Ovary (tissue), 9 donors: ENCODE measurements around the gene CRYL1. TPM values are rescaled to one million over a fixed set of nuclear protein-coding genes. Genes with fewer than 3 reads are reported as not detected.

Source experiments
- DNase-seq, 5 donors: peaks; one replicate each; pipeline ENCODE4 v3.0.0-alpha.2; 2019 to 2020
- H3K27ac ChIP-seq, 2 donors: fragments of 200-600 bp; one replicate each; pipeline versions ENCODE4 v1.5.1 to v1.8.0; 2019 to 2022
- H3K27me3 ChIP-seq: fragments of 200-600 bp; one replicate; pipeline ENCODE4 v1.8.0; 2022
- H3K36me3 ChIP-seq: fragments of 200-600 bp; sonication (generic); one replicate; pipeline ENCODE4 v1.5.1; 2019
- H3K4me1 ChIP-seq: one replicate; pipeline ENCODE4 v1.8.1; 2013; ENCODE audit warnings: mild to moderate bottlenecking, moderate library complexity; ENCODE audit not compliant: insufficient read depth
- H3K4me3 ChIP-seq: fragments of 200-600 bp; sonication (generic); one replicate; pipeline ENCODE4 v1.5.1; 2017
- H3K9me3 ChIP-seq, 2 donors: fragments of 200-600 bp in 1 of 2; sonication (generic) in 1 of 2; one replicate each; pipeline versions ENCODE4 v1.5.1 to v1.8.1; 2013 to 2019; ENCODE audit warnings: mild to moderate bottlenecking in 1 of 2, moderate library complexity in 1 of 2
- EP300 ChIP-seq: sonication (generic); formaldehyde crosslinking; IDR thresholded peaks from one replicate; pipeline ENCODE4 v1.6.1; 2017; ENCODE audit warnings: antibody characterized with exemption
- POLR2A ChIP-seq: fragments of 450-650 bp; IDR thresholded peaks from one replicate; pipeline ENCODE4 v1.6.1; 2017; ENCODE audit warnings: antibody characterized with exemption, mild to moderate bottlenecking, moderate library complexity
- WGBS, 3 donors: extraction: QIAGEN DNeasy Blood & Tissue Kit in 1 of 3; methylation state at CpG; one replicate each; pipeline versions ENCODE4 v1.1.5 to v1.1.7; 2013 to 2017; 5-methylcytosine and 5-hydroxymethylcytosine counted together
- intact Hi-C, 4 donors: fragments of 100-400 bp; cut with DNase I; formaldehyde crosslinking; loops; one replicate each; pipeline versions ENCODE4 v1.11.0 to v1.15.1; 2022 to 2023
- polyA plus RNA-seq, 2 donors: library from polyadenylated mRNA; stranded (reverse); fragments of 200-250 nt in 1 of 2; fragments of 350-450 nt in 1 of 2; fragmentation: Illumina TruSeq in 1 of 2; extraction: RNeasy Lipid Tissue Mini Kit (QIAGEN cat#74804) in 1 of 2; gene quantifications; one replicate each; pipeline ENCODE4 v1.2.3, GENCODE V29; 2013 to 2014
- total RNA-seq, 7 donors: library from RNA; depleted of rRNA in 2 of 7; stranded (reverse); fragments of >200 nt in 2 of 7; fragmentation: NEBNext Ultra II Directional in 3 of 7; extraction: Animal tissue kit (Norgen Biotek cat#: 25700) in 3 of 7; gene quantifications; one replicate each; pipeline versions ENCODE4 v1.1.0 to v1.2.4, GENCODE V29; 2016 to 2023
- TF ChIP-seq, protein P1 (sequence below), 3 donors: fragments of 450-650 bp in 2 of 3; fragments of 200-600 bp in 1 of 3; IDR thresholded peaks; one replicate each; pipeline versions ENCODE4 v1.5.1 to v1.8.0; 2016 to 2022; ENCODE audit warnings: antibody characterized with exemption in 3 of 3, mild to moderate bottlenecking in 1 of 3
- donor health status: DM: no; HTN: no; CAD: no; lungs with moderate emphysema.
- donor health status: DM: no; HTN: no; CAD: no.
- donor health status: Bipolar disorder and iron deficiency.
- donor health status: DM: yes; HTN: yes; CAD: no.
- donor health status: DM: no; HTN: no; CAD: no.
- donor health status: DM: yes; HTN: yes; CAD: no.

CRYL1 gene
- total and polyA plus RNA-seq, 9 donors: 17.3 to 41.7 (median 25.8) TPM

DNA sequence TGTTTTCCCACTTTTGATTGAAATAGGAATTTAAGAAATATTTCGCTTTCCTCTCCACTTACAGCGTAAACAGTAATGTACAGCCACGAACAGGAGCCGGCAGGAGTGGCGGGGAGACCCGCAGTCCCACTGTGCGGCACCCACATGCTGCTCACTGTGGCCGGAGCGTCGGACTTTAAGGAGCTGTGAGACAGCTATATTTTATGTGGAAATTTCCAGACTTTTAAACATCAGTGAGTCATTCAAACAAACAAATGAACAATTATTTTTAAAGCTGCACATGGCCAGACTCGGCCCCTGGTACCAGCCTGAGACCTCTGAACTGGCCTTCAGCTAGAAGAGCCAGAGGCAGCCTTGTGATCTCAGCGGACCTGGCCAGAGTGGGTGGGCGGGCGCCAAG lies 52.5 kb downstream of the CRYL1 start:
- Histone ChIP-seq H3K9me3 (no peaks in the 10 kb centered on the region), H3K27me3 (no peaks in the 10 kb centered on the region), H3K4me3 (no peak overlapping the region), H3K4me1 (no peaks in the 10 kb centered on the region), H3K27ac (no peak overlapping the region), H3K36me3 (no peaks in the 10 kb centered on the region)
- intact Hi-C loops: no loop called here
- 86 to 93% (median 89%) methylated on average over 14 of the region's 14 CpGs for WGBS, 3 donors
- TF ChIP-seq EP300 (no peak), POLR2A (no peak)
- TF ChIP-seq, protein P1, sequence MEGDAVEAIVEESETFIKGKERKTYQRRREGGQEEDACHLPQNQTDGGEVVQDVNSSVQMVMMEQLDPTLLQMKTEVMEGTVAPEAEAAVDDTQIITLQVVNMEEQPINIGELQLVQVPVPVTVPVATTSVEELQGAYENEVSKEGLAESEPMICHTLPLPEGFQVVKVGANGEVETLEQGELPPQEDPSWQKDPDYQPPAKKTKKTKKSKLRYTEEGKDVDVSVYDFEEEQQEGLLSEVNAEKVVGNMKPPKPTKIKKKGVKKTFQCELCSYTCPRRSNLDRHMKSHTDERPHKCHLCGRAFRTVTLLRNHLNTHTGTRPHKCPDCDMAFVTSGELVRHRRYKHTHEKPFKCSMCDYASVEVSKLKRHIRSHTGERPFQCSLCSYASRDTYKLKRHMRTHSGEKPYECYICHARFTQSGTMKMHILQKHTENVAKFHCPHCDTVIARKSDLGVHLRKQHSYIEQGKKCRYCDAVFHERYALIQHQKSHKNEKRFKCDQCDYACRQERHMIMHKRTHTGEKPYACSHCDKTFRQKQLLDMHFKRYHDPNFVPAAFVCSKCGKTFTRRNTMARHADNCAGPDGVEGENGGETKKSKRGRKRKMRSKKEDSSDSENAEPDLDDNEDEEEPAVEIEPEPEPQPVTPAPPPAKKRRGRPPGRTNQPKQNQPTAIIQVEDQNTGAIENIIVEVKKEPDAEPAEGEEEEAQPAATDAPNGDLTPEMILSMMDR (IDR thresholded peaks at IDR 0.05): no peak
- no peak for DNase-seq

DNA sequence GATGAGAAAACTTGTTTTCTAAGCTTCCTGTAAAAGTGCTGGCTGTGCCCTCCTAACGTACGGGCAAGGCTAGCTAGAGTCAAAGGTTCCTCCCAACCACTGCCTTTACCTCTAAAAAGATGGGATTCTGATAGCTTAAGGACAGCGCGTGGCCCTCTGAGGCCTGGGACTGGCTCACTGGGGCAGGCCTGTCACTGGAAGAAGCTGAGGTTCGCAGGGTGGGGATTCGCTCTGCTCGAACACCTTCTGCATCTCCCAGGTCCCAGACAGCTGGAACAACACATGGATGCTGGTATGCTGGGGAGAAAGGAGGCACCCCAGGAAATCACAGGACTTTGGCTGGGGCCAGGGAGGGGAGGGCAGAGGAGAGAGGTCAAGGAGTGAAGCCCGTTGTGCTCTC lies 53.1 kb downstream of the CRYL1 start:
- WGBS, 3 donors: 90 to 92% (median 92%) methylated on average over 8 of the region's 8 CpGs
- DNase-seq: no peak
- no peaks in the 10 kb centered on the region for H3K27me3 ChIP-seq

DNA sequence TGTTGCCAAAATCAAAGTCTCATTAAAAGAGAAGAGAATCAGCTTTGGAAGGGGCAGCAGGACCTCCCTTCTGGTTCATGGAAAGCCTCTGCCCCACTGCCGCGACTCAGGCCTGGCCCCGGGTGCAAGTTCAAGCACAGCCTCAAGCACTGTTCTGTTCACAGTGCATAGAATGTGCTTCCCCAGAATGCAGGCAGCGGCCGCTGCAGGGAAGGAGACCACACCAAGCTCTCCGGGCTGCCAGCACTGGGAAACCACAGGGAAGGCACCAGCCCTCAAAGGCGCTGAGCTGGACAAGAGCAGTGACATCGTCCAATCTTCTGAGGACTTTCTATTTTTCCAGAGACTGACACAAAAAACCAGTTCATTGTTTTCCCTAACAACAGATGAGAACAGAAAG lies 55.5 kb downstream of the CRYL1 start:
- 95 to 97% (median 97%) methylated on average over 8 of the region's 8 CpGs for WGBS, 3 donors
- TF ChIP-seq EP300 (no peak), POLR2A (no peak)
- TF ChIP-seq, protein P1 (IDR thresholded peaks at IDR 0.05): no peak
- intact Hi-C loops: no loop called here

More for the DNA sequence above, 53.1 kb downstream of the CRYL1 start:
- H3K36me3 ChIP-seq: no peaks in the 10 kb centered on the region
- TF ChIP-seq, protein P1 (IDR thresholded peaks at IDR 0.05): no peak
- no peak for TF ChIP-seq POLR2A
- no peak for TF ChIP-seq EP300
- H3K4me3 ChIP-seq: no peak overlapping the region
- no peaks in the 10 kb centered on the region for H3K9me3 ChIP-seq
- no peaks in the 10 kb centered on the region for H3K4me1 ChIP-seq
- H3K27ac ChIP-seq: no peak overlapping the region
- intact Hi-C loops: no loop called here

DNA sequence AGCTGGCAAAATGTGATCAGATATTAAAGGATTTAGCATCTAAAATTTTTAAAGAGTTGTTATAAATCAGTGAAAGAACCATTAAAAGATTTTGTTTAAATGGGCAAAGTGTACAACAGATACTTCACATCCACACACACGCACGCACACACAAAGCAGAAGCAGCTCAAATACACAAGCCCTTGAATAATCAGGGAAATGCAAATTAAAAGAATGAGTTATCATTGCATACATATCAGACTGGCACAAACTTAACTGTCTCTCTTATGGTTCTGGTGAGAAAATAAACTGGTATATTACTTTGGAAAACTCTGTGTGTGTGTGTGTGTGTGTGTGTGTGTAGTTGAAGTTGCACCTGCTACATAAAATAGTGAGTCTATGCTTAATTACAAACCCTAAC lies 59.3 kb downstream of the CRYL1 start:
- DNase-seq: no peak
- 95 to 99% (median 98%) methylated on average over 2 of the region's 2 CpGs for WGBS, 3 donors
- intact Hi-C loops: no loop called here

More for the DNA sequence above, 55.5 kb downstream of the CRYL1 start:
- H3K4me3 ChIP-seq: no peak overlapping the region
- H3K9me3 ChIP-seq: no peaks in the 10 kb centered on the region
- H3K36me3 ChIP-seq: no peaks in the 10 kb centered on the region
- peaks cover 1% of the 10 kb centered on the region for H3K4me1 ChIP-seq
- DNase-seq: no peak
- no peaks in the 10 kb centered on the region for H3K27me3 ChIP-seq
- no peak overlapping the region for H3K27ac ChIP-seq

More for the DNA sequence above, 59.3 kb downstream of the CRYL1 start:
- no peaks in the 10 kb centered on the region for H3K27me3 ChIP-seq
- H3K9me3 ChIP-seq: no peaks in the 10 kb centered on the region
- H3K4me3 ChIP-seq: no peak overlapping the region
- TF ChIP-seq EP300 (no peak), POLR2A (no peak)
- TF ChIP-seq, protein P1 (IDR thresholded peaks at IDR 0.05): no peak
- H3K36me3 ChIP-seq: no peaks in the 10 kb centered on the region
- H3K4me1 ChIP-seq: peaks cover 1% of the 10 kb centered on the region
- H3K27ac ChIP-seq: no peak overlapping the region
